ENCODE measurements around the gene CYP4F22. TPM values are rescaled to one million over a fixed set of nuclear protein-coding genes. Genes with fewer than 3 reads are reported as not detected.
"Not testable (repeated sequence)": the region's sequence is repeated elsewhere in the genome, so short reads cannot be mapped to it uniquely, and the experiment has no call there.

The CYP4F22 gene
- total RNA-seq, 4 donors from 2014 or later: 65.3 to 119 (median 96.1) TPM

DNA sequence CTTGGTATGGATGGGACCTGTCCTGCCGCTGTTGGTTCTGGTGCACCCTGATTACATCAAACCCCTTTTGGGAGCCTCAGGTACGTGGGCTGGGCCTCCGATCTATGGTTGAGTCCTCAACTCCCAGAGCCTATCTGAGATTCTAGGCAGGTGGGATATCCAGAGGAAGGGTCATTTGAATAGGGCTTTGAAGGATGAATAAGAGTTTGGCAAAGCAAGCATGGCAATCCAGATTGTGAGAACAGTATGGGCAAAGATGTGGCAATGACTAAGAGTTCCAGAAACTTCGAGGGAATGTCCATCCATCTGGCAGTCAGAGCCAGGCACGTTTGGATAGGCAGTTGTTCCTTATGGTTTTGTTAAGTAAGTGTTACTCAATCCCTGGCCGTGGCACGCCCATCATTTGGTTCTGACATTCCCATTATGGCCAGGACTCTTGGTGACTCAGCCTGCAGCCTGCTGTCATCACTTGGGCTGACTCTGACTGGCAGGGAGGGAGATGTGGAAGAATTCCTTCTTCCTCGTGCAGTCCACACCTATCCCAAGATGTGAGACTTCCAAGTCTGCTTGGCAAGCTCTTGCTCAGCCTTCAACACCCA lies 21.5 kb downstream of the CYP4F22 start:
- H3K4me3 ChIP-seq (ENCODE audit: low read depth, poor library complexity, severe bottlenecking): no peak overlapping the region
- TF ChIP-seq POLR2A (IDR thresholded peaks at IDR 0.05): no peak
- TF ChIP-seq, protein P1, sequence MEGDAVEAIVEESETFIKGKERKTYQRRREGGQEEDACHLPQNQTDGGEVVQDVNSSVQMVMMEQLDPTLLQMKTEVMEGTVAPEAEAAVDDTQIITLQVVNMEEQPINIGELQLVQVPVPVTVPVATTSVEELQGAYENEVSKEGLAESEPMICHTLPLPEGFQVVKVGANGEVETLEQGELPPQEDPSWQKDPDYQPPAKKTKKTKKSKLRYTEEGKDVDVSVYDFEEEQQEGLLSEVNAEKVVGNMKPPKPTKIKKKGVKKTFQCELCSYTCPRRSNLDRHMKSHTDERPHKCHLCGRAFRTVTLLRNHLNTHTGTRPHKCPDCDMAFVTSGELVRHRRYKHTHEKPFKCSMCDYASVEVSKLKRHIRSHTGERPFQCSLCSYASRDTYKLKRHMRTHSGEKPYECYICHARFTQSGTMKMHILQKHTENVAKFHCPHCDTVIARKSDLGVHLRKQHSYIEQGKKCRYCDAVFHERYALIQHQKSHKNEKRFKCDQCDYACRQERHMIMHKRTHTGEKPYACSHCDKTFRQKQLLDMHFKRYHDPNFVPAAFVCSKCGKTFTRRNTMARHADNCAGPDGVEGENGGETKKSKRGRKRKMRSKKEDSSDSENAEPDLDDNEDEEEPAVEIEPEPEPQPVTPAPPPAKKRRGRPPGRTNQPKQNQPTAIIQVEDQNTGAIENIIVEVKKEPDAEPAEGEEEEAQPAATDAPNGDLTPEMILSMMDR (IDR thresholded peaks at IDR 0.05): no peak
- intact Hi-C loops (cut with DNase I; ENCODE audit: low total_unique reads): no loop called here
- peak in 1 of 2 donors; percentile 92 for DNase-seq (ENCODE audit: low spot score in 2 of 2)
- WGBS, 2 donors: 53 to 61% methylated on average over 8 of the region's 8 CpGs

DNA sequence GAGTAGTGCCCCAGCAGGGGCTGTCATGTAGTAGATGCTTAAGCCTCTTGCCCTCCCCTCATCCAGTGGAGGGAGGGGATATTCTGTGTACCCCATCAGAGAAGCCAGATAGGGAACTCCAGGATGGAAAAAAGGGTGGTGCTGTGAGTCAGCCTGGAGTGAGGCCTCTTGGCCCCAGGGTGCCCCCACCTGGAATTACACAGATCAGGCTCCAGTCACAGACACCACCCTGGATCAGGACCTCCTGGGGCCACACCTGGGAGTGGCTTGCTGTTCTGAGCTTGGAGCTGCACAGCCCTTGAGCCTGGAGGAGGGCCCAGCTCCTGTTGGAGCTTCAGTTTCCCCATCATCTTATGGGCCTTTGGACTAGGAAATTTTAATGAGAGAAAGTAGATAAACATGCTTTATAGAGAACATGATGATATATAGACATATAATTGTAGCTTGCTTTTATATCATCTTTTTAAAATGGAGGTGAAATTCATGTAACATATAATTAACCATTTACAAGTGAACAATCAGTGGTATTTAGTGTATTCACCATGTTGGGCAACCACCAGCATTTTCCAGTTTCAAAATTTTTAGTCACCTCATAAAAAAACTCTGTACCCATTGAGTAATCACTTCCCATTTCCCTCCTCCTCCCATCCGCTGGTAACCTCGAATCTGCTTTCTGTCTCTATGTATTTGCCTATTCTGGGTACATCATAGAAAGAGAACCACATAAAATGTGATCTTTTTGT lies 24.6 kb downstream of the CYP4F22 start:
- TF ChIP-seq POLR2A (IDR thresholded peaks at IDR 0.05): no peak
- TF ChIP-seq, protein P1 (IDR thresholded peaks at IDR 0.05): no peak
- DNase-seq (ENCODE audit: low spot score in 2 of 2): no peak
- H3K4me3 ChIP-seq (ENCODE audit: low read depth, poor library complexity, severe bottlenecking): no peak overlapping the region
- WGBS, 2 donors: 48 to 51% methylated on average over 2 of the region's 2 CpGs
- intact Hi-C loops (cut with DNase I; ENCODE audit: low total_unique reads): no loop called here

DNA sequence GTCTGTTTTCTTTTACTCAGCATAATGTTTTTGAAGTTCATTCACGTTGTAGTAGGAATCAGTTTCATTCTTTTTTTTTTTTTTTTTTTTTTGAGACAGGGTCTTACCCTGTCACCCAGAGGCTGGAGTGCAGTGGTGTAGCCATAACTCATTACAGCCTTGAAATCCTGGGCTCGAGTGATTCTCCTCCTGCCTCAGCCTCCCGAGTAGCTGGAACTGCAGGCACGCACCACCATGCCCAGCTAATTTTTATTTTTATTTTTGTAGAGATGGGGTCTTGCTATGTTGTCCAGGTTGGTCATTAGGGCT lies 25.2 kb downstream of the CYP4F22 start:
- intact Hi-C loops (cut with DNase I; ENCODE audit: low total_unique reads): not testable (repeated sequence)
- WGBS, 2 donors: 71 to 74% methylated on average over 4 of the region's 4 CpGs

DNA sequence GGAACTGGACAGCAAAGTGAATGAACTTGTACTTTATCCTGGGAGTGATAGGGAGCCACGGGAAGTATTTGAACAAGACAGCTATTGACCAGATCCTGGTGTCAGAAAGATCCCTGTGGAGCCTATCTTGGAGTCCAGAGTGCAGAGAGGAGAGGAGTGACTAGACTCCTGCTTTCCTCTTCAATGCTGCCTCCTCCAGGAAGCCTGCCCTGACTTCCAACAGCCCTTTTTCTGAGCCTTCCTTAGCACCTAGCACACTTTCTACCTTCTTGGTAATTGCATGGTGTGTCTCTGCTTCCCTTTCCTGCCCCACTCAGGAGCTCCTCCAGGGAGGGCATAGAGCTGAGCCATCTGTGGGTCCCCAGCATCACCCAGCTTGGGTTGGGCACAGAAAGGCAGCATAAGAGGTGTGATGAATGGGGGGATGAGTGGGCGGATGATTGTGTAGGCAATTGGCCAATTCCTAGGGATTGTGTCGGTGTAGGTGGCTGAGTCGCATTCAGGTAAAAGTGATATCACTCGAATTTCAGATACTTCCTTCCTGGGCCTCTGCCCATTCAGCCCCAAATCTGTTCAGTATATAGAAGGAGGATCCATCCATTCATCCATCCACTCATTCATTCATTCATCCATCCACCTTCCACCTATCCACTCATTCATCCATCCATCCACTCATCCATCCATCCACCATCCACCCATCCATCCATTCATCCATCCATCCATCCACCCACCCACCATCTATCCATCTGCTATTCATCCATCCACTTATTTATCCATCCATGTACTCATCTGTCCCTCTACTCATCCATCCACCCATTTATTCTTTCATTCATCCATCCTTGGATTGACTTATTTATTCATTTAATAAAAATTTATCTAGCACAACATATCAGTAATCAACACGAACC lies 26.9 kb downstream of the CYP4F22 start:
- WGBS, 2 donors: 53 to 61% methylated on average over 6 of the region's 6 CpGs
- DNase-seq (ENCODE audit: low spot score in 2 of 2): no peak
- intact Hi-C loops (cut with DNase I; ENCODE audit: low total_unique reads): no loop called here
- TF ChIP-seq, protein P1 (IDR thresholded peaks at IDR 0.05): no peak
- TF ChIP-seq POLR2A (IDR thresholded peaks at IDR 0.05): no peak
- no peak overlapping the region for H3K4me3 ChIP-seq (ENCODE audit: low read depth, poor library complexity, severe bottlenecking)

More for the DNA sequence above, 25.2 kb downstream of the CYP4F22 start:
- DNase-seq (ENCODE audit: low spot score in 2 of 2); H3K4me3 ChIP-seq (ENCODE audit: low read depth, poor library complexity, severe bottlenecking): not testable (repeated sequence)

DNA sequence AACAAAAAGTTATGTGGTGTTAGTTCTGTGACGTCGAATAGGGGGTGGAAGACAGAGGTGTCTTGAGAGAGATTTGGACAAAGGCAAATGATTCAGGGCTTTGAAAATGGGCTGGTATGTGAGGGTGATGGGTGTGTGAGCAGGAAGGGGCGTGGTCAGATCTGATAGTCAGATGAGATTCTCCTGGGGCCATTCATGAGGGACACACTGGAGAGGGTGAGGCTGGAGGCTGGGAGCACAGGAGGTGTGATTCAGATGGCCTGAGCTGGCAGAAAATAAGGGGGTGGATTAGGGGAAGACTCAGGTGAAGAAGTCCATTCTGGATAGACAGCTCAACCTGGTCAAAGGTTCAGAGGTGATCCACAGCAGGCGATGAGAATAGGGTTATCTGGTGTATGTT lies 28.0 kb downstream of the CYP4F22 start:
- H3K4me3 ChIP-seq (ENCODE audit: low read depth, poor library complexity, severe bottlenecking): no peak overlapping the region
- TF ChIP-seq, protein P1 (IDR thresholded peaks at IDR 0.05): no peak
- TF ChIP-seq POLR2A (IDR thresholded peaks at IDR 0.05): no peak
- WGBS, 2 donors: 49 to 65% methylated on average over 4 of the region's 4 CpGs
- intact Hi-C loops (cut with DNase I; ENCODE audit: low total_unique reads): no loop called here
- DNase-seq (ENCODE audit: low spot score in 2 of 2): no peak

DNA sequence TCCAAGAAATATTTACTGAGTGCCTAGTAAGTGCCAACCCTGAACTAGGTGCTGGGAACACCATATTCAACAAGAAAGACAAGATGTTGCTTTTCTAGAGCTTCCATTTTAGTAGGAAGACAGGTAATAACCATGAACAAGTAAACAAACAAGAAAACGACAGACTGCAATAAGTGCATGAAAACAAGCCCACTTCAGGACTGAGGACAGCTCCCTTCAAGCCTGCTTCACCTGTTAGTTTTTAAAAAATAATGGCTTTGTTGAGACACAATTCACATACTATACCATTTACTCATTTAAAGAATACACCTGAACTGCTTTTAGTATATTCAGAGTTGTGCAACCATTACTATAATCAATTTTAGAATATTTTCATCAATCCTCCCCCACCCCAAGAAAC lies 30.4 kb downstream of the CYP4F22 start:
- intact Hi-C loops (cut with DNase I; ENCODE audit: low total_unique reads): no loop called here
- 53 to 65% methylated on average over 1 of the region's 1 CpG for WGBS, 2 donors
- H3K4me3 ChIP-seq (ENCODE audit: low read depth, poor library complexity, severe bottlenecking): no peak overlapping the region
- DNase-seq (ENCODE audit: low spot score in 2 of 2): no peak
- TF ChIP-seq, protein P1 (IDR thresholded peaks at IDR 0.05): no peak
- no peak for TF ChIP-seq POLR2A (IDR thresholded peaks at IDR 0.05)
